ENCODE data around the gene WDR5B. TPM values are rescaled to one million over a fixed set of nuclear protein-coding genes. Genes with fewer than 3 reads are reported as not detected.
A peak's percentile ranks its signal among the peaks of the same experiment; 100 is the strongest.

Gene WDR5B
- total RNA-seq, 1 donor from 2014 or later, result 6.4 TPM

GRCh38 chr3:122409446-122409845 is 6.4 kb downstream of the WDR5B start:
- DNase-seq (no peak), ATAC-seq (peak; percentile 41)
- peaks cover 13% of the 10 kb centered on the region for H3K4me1 ChIP-seq
- peaks cover 86% of the 10 kb centered on the region for H3K36me3 ChIP-seq
- no peak overlapping the region for H3K4me3 ChIP-seq
- intact Hi-C loops (cut with DNase I), result no loop called here
- no peak for TF ChIP-seq CTCF (IDR thresholded peaks at IDR 0.05)
- H3K27me3 ChIP-seq (ENCODE audit: low read depth), result no peaks in the 10 kb centered on the region
- peak overlapping the region; percentile 42 for H3K27ac ChIP-seq
- H3K9me3 ChIP-seq, result no peaks in the 10 kb centered on the region

- Histone ChIP-seq H3K27me3 (ENCODE audit: low read depth) (no peaks in the 10 kb centered on the region), H3K4me1 (no peaks in the 10 kb centered on the region), H3K36me3 (peaks cover 85% of the 10 kb centered on the region), H3K4me3 (no peak overlapping the region), H3K27ac (no peak overlapping the region), H3K9me3 (no peaks in the 10 kb centered on the region)
- intact Hi-C loops (cut with DNase I), result no loop called here
- ATAC-seq (no peak), DNase-seq (no peak)
- no peak for TF ChIP-seq CTCF (IDR thresholded peaks at IDR 0.05)
Measured at GRCh38 chr3:122407946-122408345, 7.9 kb downstream of the WDR5B start.

- no peak overlapping the region for H3K27ac ChIP-seq
- H3K4me3 ChIP-seq, result no peak overlapping the region
- no peak for DNase-seq
- no peaks in the 10 kb centered on the region for H3K27me3 ChIP-seq (ENCODE audit: low read depth)
- no peaks in the 10 kb centered on the region for H3K4me1 ChIP-seq
- no peak for TF ChIP-seq CTCF (IDR thresholded peaks at IDR 0.05)
- H3K36me3 ChIP-seq, result peaks cover 68% of the 10 kb centered on the region
- intact Hi-C loops (cut with DNase I), result no loop called here
- H3K9me3 ChIP-seq, result no peaks in the 10 kb centered on the region
- ATAC-seq, result no peak
Measured at GRCh38 chr3:122406198-122406597, 9.7 kb downstream of the WDR5B start.

GRCh38 chr3:122405015-122405414 is 10.8 kb downstream of the WDR5B start:
- DNase-seq (no peak), ATAC-seq (no peak)
- TF ChIP-seq CTCF (IDR thresholded peaks at IDR 0.05), result no peak
- no peaks in the 10 kb centered on the region for H3K27me3 ChIP-seq (ENCODE audit: low read depth)
- H3K4me3 ChIP-seq, result no peak overlapping the region
- intact Hi-C loops (cut with DNase I), result no loop called here
- no peak overlapping the region for H3K27ac ChIP-seq
- peaks cover 57% of the 10 kb centered on the region for H3K36me3 ChIP-seq
- no peaks in the 10 kb centered on the region for H3K9me3 ChIP-seq
- H3K4me1 ChIP-seq, result no peaks in the 10 kb centered on the region

- Histone ChIP-seq H3K4me3 (no peak overlapping the region), H3K4me1 (no peaks in the 10 kb centered on the region), H3K27me3 (ENCODE audit: low read depth) (no peaks in the 10 kb centered on the region), H3K36me3 (peaks cover 43% of the 10 kb centered on the region), H3K27ac (no peak overlapping the region), H3K9me3 (no peaks in the 10 kb centered on the region)
- no peak for DNase-seq
- intact Hi-C loops (cut with DNase I), result no loop called here
- TF ChIP-seq CTCF (IDR thresholded peaks at IDR 0.05), result no peak
- no peak for ATAC-seq
Measured at GRCh38 chr3:122403489-122403888, 12.4 kb downstream of the WDR5B start.

- peaks cover 6% of the 10 kb centered on the region for H3K36me3 ChIP-seq
- DNase-seq, result no peak
- no peak for ATAC-seq
- H3K9me3 ChIP-seq, result no peaks in the 10 kb centered on the region
- TF ChIP-seq CTCF (IDR thresholded peaks at IDR 0.05), result no peak
- intact Hi-C loops (cut with DNase I), result no loop called here
- H3K27me3 ChIP-seq (ENCODE audit: low read depth), result no peaks in the 10 kb centered on the region
- no peak overlapping the region for H3K27ac ChIP-seq
- H3K4me1 ChIP-seq, result no peaks in the 10 kb centered on the region
- H3K4me3 ChIP-seq, result no peak overlapping the region
Measured at GRCh38 chr3:122398920-122399319, 16.9 kb downstream of the WDR5B start.
